ENCODE data around the gene CORO7.

CORO7 gene

GRCh38 chr16:4425378-4426020, 9.1 kb upstream of the CORO7 start, which contains the start of gene DNAJA3:
TSS of gene DNAJA3 (plus strand) at chr16:4425868. CDS start at chr16:4425882, 14 bp downstream.
- peak; percentile 66 to 76 for DNase-seq

GRCh38 chr16:4420505-4421105, 4.2 kb upstream of the CORO7 start:
- no peak for DNase-seq

GRCh38 chr16:4419402-4419959, 3.1 kb upstream of the CORO7 start:
- DNase-seq = no peak

GRCh38 chr16:4415538-4416199, 727 bp downstream of the CORO7 start:
- peak; percentile 55 to 60 for DNase-seq

- no peak for DNase-seq
Observed at GRCh38 chr16:4414187-4414917, 2.0 kb downstream of the CORO7 start.

- no peak for DNase-seq
Observed at GRCh38 chr16:4412854-4413253, 3.5 kb downstream of the CORO7 start.

- no peak for DNase-seq
Observed at GRCh38 chr16:4412159-4412558, 4.2 kb downstream of the CORO7 start.

GRCh38 chr16:4411684-4412083, 4.7 kb downstream of the CORO7 start:
- DNase-seq = no peak

- no peak for DNase-seq
Observed at GRCh38 chr16:4410335-4411075, 5.9 kb downstream of the CORO7 start.

- no peak for DNase-seq
Observed at GRCh38 chr16:4409081-4409932, 7.1 kb downstream of the CORO7 start.

GRCh38 chr16:4408323-4408690, 8.1 kb downstream of the CORO7 start:
- DNase-seq = no peak

GRCh38 chr16:4407543-4408322, 8.7 kb downstream of the CORO7 start:
- no peak for DNase-seq

GRCh38 chr16:4404967-4405696, 11.3 kb downstream of the CORO7 start:
- DNase-seq = no peak

- peak; percentile 24 to 45 for DNase-seq
Observed at GRCh38 chr16:4404247-4404966, 12.0 kb downstream of the CORO7 start.

GRCh38 chr16:4403133-4403949, 13.1 kb downstream of the CORO7 start:
- DNase-seq = no peak

- DNase-seq = peak; percentile 18 to 30
Observed at GRCh38 chr16:4402439-4403132, 13.8 kb downstream of the CORO7 start.

- DNase-seq = no peak
Observed at GRCh38 chr16:4401510-4401909, 14.9 kb downstream of the CORO7 start.

- DNase-seq = no peak
Observed at GRCh38 chr16:4401094-4401501, 15.3 kb downstream of the CORO7 start.
